ENCODE data around the gene GPC6.

Gene GPC6

DNA sequence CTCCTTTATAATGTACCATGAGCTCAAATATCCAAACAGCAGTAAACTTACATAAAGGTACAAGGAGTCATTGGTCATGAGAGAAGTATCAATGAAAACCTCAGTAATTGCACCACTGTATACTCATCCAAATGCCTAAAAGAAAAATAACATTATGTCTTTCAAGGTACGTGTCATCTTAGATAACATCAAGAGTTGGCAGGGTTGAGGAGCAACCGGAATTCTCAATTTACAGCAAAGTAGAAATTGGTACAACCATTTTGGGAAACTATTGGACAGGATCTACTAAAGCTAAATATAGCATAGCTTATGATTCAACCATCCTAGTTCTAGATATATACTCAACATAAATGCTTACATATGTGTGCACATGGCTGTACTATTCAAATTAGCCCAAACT is 502.8 kb downstream of the GPC6 start:
- TF ChIP-seq CTCF (IDR thresholded peaks at IDR 0.05; ENCODE audit: low read depth, low read length, missing control alignments) = no peak
- no peak overlapping the region for H3K4me3 ChIP-seq (ENCODE audit: low read depth, low read length)
- in situ Hi-C loops (cut with HindIII; ENCODE audit: low sequenced_read_pairs) = no loop called here
- no peak for DNase-seq (ENCODE audit: low read depth)

DNA sequence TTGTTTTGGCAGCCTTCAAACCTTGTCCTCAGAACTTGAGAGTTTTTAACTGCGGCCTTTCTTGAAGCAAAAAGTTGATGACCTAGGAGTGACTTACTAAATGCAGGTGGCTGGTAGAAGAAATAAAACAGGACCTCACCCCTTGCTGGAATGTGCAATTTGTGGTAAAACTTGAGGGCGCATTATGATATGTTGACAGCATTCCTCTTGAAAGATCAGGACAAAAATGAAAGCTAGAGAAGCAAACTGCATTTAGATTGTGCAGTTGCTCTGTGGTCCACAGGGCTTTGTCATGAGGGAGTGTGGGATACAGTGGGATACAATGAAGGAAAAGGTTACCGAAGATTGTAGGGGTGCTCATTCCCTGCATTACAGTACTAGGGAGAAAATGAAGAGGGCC is 504.2 kb downstream of the GPC6 start:
- DNase-seq (ENCODE audit: low read depth) = no peak
- no peak overlapping the region for H3K4me3 ChIP-seq (ENCODE audit: low read depth, low read length)
- no peak for TF ChIP-seq CTCF (IDR thresholded peaks at IDR 0.05; ENCODE audit: low read depth, low read length, missing control alignments)
- in situ Hi-C loops (cut with HindIII; ENCODE audit: low sequenced_read_pairs) = no loop called here

DNA sequence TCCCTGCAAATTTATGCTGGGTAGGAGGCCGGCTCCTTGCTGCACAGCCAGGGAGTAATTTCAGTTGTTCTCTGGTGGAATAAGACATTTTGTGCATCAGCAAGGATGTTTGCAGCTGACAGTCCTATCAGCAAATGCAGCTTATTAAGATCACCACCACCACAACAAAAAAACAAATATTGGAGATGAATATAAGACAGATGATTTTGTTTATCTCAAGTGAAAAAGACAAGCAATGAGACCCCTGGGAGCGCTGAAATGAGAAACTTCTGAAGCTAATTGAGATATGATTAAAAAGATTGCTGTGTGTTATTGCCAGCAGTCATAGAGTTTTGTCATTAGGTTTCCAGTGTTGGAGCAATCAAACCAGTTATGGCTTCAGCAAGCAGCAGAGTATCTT is 505.6 kb downstream of the GPC6 start:
- no peak overlapping the region for H3K4me3 ChIP-seq (ENCODE audit: low read depth, low read length)
- in situ Hi-C loops (cut with HindIII; ENCODE audit: low sequenced_read_pairs) = no loop called here
- TF ChIP-seq CTCF (IDR thresholded peaks at IDR 0.05; ENCODE audit: low read depth, low read length, missing control alignments) = no peak
- DNase-seq (ENCODE audit: low read depth) = no peak

DNA sequence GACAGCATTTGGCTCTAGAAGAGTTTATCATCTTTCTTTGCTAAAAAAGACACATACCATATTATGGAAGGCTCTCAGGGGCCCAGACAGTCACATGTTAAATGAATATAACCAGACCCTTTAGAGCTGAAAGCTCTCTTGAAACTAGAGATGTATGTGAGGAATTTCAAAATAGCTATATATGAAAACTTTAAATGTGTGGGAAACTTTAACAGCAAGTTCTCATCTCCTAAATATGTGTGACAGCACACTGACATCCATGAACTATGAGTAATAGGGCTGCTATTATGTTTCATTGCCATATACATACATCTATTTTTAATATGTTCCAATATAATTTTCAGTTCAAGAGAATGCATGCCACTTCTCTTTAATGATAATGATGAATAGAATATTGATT is 509.5 kb downstream of the GPC6 start:
- DNase-seq (ENCODE audit: low read depth) = no peak
- no peak overlapping the region for H3K4me3 ChIP-seq (ENCODE audit: low read depth, low read length)
- TF ChIP-seq CTCF (IDR thresholded peaks at IDR 0.05; ENCODE audit: low read depth, low read length, missing control alignments) = no peak
- in situ Hi-C loops (cut with HindIII; ENCODE audit: low sequenced_read_pairs) = no loop called here

DNA sequence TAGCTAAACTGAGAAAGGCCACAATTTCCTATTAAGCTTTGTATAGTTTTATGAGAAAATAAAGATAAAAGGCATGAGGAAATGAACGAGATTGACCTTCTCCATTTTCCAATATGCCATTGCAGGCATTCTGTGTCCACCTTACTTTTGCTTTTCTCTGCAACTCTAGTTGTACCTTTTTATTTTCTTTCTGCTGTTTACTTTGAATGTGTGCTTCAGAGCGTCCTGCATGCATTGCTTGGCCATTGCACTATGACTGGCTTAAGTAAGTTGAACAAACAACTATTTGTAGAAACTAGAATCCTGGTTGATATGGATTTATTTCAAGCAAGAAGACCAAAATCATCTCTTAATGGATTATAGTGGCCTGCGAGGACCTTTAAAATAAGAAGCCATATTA is 510.3 kb downstream of the GPC6 start:
- H3K4me3 ChIP-seq (ENCODE audit: low read depth, low read length) = no peak overlapping the region
- TF ChIP-seq CTCF (IDR thresholded peaks at IDR 0.05; ENCODE audit: low read depth, low read length, missing control alignments) = no peak
- in situ Hi-C loops (cut with HindIII; ENCODE audit: low sequenced_read_pairs) = no loop called here
- no peak for DNase-seq (ENCODE audit: low read depth)

- DNase-seq (ENCODE audit: low read depth) = no peak
- H3K4me3 ChIP-seq (ENCODE audit: low read depth, low read length) = no peak overlapping the region
- in situ Hi-C loops (cut with HindIII; ENCODE audit: low sequenced_read_pairs) = no loop called here
- TF ChIP-seq CTCF (IDR thresholded peaks at IDR 0.05; ENCODE audit: low read depth, low read length, missing control alignments) = no peak
Observed at GRCh38 chr13:93740334-93740733, 513.7 kb downstream of the GPC6 start.

GRCh38 chr13:93744033-93744432 is 517.4 kb downstream of the GPC6 start:
- TF ChIP-seq CTCF (IDR thresholded peaks at IDR 0.05; ENCODE audit: low read depth, low read length, missing control alignments) = no peak

More at GRCh38 chr13:93744033-93744432, 517.4 kb downstream of the GPC6 start:
- no peak overlapping the region for H3K4me3 ChIP-seq (ENCODE audit: low read depth, low read length)
- in situ Hi-C loops (cut with HindIII; ENCODE audit: low sequenced_read_pairs) = no loop called here
- DNase-seq (ENCODE audit: low read depth) = no peak
